ENCODE data around the gene MGME1.
"Not testable (repeated sequence)": the region's sequence is repeated elsewhere in the genome, so short reads cannot be mapped to it uniquely, and the experiment has no call there.

The MGME1 gene

DNA sequence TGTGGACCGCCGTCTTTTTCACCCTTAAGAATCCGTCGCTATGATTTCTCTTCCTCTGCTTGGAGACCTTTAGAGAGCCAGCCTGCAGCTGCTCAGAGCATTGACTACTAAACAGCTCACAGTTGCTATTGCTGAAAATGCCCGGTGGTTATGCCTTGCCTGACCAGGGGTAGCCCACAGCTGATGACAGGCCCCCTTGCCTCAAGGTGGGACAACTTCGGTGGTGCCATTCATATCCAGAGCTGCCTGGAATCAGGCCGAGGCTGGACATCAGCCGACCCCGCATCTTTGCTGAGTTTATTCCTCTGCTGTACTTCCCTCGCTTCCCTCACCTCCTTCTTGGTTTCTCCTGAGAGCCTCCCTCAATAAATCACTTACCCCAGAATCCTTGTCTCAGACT lies 49.3 kb downstream of the MGME1 start:
- DNase-seq (ENCODE audit: low read depth in 1 of 2, low spot score in 1 of 2) = no peak

DNA sequence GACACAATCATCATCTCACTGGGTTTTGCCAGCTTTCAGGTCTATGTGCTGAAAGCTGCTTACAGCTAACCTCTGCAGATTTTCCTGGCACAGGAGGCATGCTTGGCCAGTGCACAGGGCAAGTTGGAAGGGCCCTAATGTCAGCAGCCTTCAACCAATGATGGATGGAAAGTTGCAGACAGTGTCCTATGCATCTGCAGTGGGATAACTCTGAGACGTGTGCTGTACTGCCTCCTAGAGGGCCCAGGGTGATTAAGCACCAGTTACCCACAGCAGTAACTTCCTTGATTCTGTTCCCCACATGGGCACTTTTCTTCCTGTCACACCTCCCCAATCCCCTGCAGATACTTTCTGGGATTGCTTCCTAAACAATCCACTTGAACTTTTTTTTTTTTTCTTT lies 50.2 kb downstream of the MGME1 start:
- DNase-seq (ENCODE audit: low read depth in 1 of 2, low spot score in 1 of 2) = no peak

DNA sequence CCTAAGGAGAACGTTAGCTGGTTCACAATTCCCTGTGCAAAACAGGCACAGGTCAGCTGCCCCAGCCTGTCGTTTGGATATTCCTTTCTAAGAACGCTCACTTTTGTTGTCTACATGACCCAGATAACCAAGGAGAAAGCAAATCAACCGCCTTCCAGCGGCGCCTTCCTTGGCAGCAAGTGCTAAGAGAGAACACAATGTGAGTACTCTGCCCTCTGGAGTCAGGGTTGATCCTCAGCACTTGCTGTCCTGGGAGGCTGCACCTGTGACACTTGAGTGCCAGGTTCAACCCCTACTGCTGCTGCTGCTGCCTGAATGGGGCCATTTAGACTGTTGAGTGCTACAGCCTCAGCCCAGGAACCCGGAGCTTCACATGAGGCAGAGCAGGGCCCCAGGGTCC lies 52.1 kb downstream of the MGME1 start:
- DNase-seq (ENCODE audit: low read depth in 1 of 2, low spot score in 1 of 2) = no peak

DNA sequence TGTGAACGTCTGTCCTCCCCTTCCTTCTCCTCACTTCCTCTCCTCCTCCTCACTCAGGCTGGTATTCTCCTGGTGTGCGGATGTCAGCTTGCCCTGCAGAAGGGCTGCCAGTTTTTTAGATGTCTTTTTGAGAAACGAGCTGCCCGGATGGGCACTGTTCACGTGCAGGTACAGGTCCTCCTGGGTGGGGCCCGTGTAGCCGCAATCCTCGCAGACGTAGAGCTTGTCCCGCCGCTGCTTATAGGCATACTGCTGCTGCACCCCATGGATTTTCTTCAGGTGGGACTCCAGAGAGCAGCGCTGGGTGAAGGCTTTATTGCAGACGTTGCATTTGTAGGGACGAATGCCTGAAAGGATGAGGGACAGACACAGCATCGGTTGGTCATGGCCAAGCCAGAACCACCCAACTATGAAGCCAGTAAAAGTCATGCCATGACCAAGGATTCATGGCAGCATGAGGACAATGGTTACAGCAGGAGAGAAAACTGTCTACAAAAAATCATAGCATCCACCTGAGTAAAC lies 55.8 kb downstream of the MGME1 start:
- no peak for DNase-seq (ENCODE audit: low read depth in 1 of 2, low spot score in 1 of 2)

DNA sequence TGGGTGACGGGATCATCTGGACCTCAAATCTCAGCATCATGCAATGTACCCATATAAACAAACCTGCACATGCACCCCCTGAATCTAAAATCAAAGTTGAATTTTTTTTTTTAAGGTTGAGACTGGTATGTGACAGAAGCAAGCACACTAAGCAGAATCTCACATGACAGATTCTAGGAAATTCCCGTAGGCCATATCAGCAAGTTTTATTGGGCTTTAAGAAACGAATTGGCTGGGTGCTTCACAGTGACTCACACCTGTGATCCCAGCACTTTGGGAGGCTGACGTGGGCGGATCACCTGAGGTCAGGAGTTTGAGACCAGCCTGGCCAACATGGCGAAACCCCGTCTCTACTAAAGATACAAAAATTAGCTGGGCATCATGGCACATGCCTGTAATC lies 58.2 kb downstream of the MGME1 start:
- DNase-seq (ENCODE audit: low read depth in 1 of 2, low spot score in 1 of 2) = not testable (repeated sequence)

DNA sequence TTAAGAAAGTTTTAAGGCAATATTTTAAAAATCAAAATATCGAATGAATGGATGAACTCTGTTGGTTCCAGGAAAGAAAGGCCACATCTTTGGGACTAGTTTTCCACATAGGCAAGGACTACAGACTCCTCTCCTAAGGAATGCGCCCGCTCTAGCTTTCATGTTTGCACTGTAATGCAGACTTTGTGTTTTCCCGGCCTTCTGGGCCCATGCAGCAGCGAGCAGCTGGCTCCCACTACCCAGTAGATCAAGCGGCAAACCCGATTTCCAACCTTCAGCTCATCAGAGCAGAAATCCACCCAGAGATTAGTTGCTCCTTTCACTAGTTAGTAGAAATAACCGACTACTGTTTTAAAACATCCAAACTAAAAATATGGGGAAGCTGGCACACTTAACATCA lies 61.2 kb downstream of the MGME1 start:
- DNase-seq (ENCODE audit: low read depth in 1 of 2, low spot score in 1 of 2) = no peak

DNA sequence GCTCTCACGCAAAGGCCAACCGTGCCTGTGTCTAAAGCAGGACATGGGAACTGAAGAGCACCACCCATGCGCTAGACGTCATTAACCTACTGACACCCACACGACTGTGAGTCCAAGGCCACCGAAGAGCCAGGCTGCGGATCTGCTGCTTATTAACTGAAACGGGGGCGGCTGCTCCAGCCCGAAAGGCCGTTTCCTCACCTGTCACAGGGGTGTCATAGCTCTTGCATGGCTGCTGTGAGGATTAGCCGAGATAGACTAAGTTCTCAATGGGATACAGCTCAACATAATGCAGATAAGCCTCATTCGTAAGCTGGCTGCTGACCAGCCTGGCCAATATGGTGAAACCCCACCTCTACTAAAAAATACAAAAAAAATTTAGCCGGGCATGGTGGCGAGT lies 62.2 kb downstream of the MGME1 start:
- DNase-seq (ENCODE audit: low read depth in 1 of 2, low spot score in 1 of 2) = no peak

DNA sequence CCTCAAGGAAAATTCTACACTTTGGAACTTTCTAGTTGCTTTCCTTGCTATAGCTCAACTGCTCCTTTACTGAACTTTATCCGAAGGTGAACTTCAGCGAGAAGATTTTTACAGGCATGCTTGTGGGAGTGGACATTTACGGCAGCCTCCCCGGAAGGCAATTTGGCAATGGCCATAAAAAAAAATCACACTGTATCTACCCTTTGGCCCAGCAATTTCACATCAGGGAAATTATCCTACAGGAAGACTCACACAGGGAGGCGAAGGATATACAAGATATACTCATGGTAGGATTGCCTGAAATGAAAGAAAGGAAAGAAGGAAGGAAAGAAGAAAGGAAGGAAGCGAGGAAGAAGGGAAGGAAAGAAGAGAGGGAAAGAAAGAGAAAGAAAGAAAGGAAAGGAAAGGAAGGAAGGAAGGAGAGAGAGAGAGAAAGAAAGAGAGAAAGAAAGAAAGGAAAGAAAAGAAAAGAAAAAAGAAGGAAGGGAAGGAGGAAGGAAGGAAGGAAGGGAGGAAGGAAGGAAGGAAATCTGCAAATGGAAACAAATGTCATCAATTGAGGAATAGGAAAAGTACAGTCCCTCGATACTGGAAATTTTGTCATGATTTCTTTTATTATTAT lies 63.2 kb downstream of the MGME1 start:
- DNase-seq (ENCODE audit: low read depth in 1 of 2, low spot score in 1 of 2) = no peak

DNA sequence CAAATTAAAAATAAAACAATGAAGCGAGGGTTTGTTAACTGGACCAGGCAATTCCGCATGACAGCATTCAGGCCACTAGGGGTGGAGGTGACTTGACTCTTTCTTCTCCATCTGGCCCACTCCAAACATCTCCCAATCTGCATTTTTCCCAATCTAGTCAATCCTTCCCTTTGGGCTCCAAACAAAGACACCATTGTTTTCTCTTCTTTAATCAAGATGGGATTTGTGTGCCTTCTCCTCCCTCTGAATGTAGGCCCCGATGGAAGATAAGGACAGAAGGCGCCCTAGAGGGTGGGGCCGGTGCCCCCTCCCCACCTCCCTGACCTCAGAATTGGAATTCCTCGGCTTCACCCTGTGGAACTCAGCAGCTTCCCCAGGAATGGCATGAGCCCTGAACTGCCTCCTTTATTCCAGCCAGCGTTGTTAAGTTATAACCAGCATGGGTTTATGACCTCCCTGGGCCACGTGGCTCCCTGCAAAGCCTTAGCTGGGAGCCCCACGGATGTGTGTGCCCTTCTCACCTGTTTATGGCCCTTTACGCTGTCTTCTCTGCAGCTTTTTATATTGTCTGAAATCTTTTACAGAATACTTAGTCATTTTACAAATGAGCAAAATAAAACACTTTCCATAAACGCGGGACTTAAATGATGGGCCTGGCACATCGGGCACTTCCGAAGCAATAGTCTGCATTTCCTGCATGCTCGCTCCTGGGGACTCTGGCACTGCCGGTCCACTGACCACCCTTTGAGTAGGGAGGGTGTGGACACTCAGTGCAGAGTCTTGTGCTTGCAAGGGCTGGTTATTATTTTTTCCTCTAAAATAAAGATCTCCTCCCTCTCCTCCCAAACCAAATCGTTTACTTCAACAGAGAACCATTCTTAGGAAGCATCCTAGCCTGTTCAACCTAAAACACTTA lies 64.4 kb downstream of the MGME1 start:
- no peak for DNase-seq (ENCODE audit: low read depth in 1 of 2, low spot score in 1 of 2)

DNA sequence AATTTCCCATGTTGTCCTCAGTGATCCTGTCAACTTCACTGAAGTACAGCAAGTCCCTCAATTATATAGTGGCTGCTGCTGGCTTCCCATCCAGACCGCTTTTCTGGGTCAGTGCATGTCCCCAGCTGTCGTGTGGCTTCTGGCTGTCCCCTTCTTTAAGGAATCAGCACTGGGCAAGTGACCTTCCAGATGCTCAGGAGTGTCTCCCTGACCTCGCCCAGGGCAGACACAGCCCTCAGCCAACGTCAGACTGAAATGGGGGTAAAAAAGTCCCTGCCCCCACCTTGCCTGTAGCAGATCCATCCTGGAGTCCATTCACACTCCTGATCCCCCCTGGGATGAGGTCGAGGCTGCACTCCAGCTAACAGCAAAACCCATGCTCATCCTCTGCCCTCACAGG lies 65.2 kb downstream of the MGME1 start:
- DNase-seq (ENCODE audit: low read depth in 1 of 2, low spot score in 1 of 2) = no peak

DNA sequence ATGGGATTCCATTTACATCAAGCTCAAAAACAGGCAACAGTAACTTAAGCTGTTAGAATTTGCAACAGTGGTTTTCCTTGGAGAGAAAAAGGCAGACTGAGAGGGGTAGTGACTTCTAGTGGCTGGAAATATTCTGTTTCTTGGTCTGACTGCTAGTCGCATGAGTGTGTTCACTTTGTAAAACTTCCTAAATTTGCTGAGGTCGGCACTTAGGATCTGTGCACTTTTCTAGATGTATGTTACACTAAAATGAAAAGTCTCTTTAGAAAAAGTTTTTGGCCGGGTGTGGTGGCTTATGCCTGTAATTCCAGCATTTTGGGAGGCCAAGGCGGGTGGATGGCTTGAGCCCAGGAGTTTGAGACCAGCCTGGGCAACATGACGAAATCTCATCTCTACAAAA lies 70.2 kb downstream of the MGME1 start:
- no peak for DNase-seq (ENCODE audit: low read depth in 1 of 2, low spot score in 1 of 2)

All from stimulated activated CD4-positive, alpha-beta T cell treated with anti-CD3 and anti-CD28 coated beads, Interleukin-15, amount 100 ng/mL, for 1 hour (primary cell).